H9 (cell line): Measurements from ENCODE around the gene LRRC8E. TPM values are rescaled to one million over a fixed set of nuclear protein-coding genes. Genes with fewer than 3 reads are reported as not detected.

Experiments used
- DNase-seq: peaks from one replicate; pipeline ENCODE4 v3.0.0-alpha.2; 2017
- H2AFZ ChIP-seq: one replicate; pipeline ENCODE4 v1.6.1; 2013; ENCODE audit warnings: mild to moderate bottlenecking, low read length, control low read depth, moderate library complexity
- H2AK5ac ChIP-seq: 2 replicates; pipeline ENCODE4 v1.6.1; 2013; ENCODE audit warnings: low read length, control low read depth, mixed read lengths; ENCODE audit not compliant: insufficient read length
- H2BK120ac ChIP-seq: one replicate; pipeline ENCODE4 v1.6.1; 2013; ENCODE audit warnings: low read depth, mild to moderate bottlenecking, low read length, control low read depth, inconsistent platforms; ENCODE audit not compliant: poor library complexity, severe bottlenecking
- H2BK12ac ChIP-seq: 2 replicates; pipeline ENCODE4 v1.6.1; 2013; ENCODE audit warnings: low read length, control low read depth, mixed read lengths, low read depth; ENCODE audit not compliant: insufficient read length
- H2BK15ac ChIP-seq: 2 replicates; pipeline ENCODE4 v1.6.1; 2013; ENCODE audit warnings: low read depth, low read length, control low read depth
- H2BK20ac ChIP-seq: one replicate; pipeline ENCODE4 v1.6.1; 2013; ENCODE audit warnings: low read depth, mild to moderate bottlenecking, low read length, control low read depth, inconsistent platforms; ENCODE audit not compliant: poor library complexity, severe bottlenecking
- H2BK5ac ChIP-seq: 2 replicates; pipeline ENCODE4 v1.6.1; 2013; ENCODE audit warnings: low read length, control low read depth, mixed read lengths; ENCODE audit not compliant: insufficient read length
- H3K14ac ChIP-seq: 2 replicates; pipeline ENCODE4 v1.6.1; 2013; ENCODE audit warnings: low read length, control low read depth; ENCODE audit not compliant: insufficient read depth
- H3K18ac ChIP-seq: 2 replicates; pipeline ENCODE4 v1.6.1; 2013; ENCODE audit warnings: low read depth, mild to moderate bottlenecking, mixed read lengths, low read length, control low read depth; ENCODE audit not compliant: insufficient read length
- H3K23ac ChIP-seq: 2 replicates; pipeline ENCODE4 v1.6.1; 2013; ENCODE audit warnings: low read length, control low read depth, mixed read lengths, low read depth; ENCODE audit not compliant: insufficient read length
- H3K23me2 ChIP-seq: 2 replicates; pipeline ENCODE4 v1.6.1; 2013; ENCODE audit warnings: low read depth, mild to moderate bottlenecking, mixed read lengths, low read length, control low read depth; ENCODE audit not compliant: insufficient read length, poor library complexity, severe bottlenecking
- H3K27ac ChIP-seq: 2 replicates; pipeline ENCODE4 v1.5.1; 2013; ENCODE audit warnings: low read length, control low read depth, mixed read lengths, low read depth; ENCODE audit not compliant: insufficient read length
- H3K27me3 ChIP-seq: 2 replicates; pipeline ENCODE4 v1.6.1; 2013; ENCODE audit warnings: low read length, control low read depth, inconsistent platforms; ENCODE audit not compliant: insufficient read depth
- H3K4ac ChIP-seq: 2 replicates; pipeline ENCODE4 v1.6.1; 2013; ENCODE audit warnings: low read depth, mild to moderate bottlenecking, control low read depth, inconsistent platforms, low read length, moderate library complexity
- H3K4me1 ChIP-seq: 2 replicates; pipeline ENCODE4 v1.6.1; 2013; ENCODE audit warnings: low read length, control low read depth, inconsistent platforms; ENCODE audit not compliant: insufficient read depth
- H3K4me2 ChIP-seq: 2 replicates; pipeline ENCODE4 v1.6.1; 2013; ENCODE audit warnings: low read length, control low read depth, mixed read lengths; ENCODE audit not compliant: insufficient read length, insufficient read depth
- H3K56ac ChIP-seq: 2 replicates; pipeline ENCODE4 v1.6.1; 2013; ENCODE audit warnings: low read depth, mild to moderate bottlenecking, mixed read lengths, low read length, control low read depth; ENCODE audit not compliant: insufficient read length
- H3K79me1 ChIP-seq: 2 replicates; pipeline ENCODE4 v1.6.1; 2013; ENCODE audit warnings: low read depth, mild to moderate bottlenecking, moderate library complexity, low read length, control low read depth, inconsistent platforms; ENCODE audit not compliant: insufficient read depth, poor library complexity, severe bottlenecking
- H3K79me2 ChIP-seq: 2 replicates; pipeline ENCODE4 v1.6.1; 2013; ENCODE audit warnings: low read length, control low read depth, inconsistent platforms; ENCODE audit not compliant: insufficient read depth
- H3K9ac ChIP-seq: 2 replicates; pipeline ENCODE4 v1.6.1; 2013; ENCODE audit warnings: low read length, control low read depth, mixed read lengths; ENCODE audit not compliant: insufficient read length; ENCODE audit errors: extremely low read depth
- H3K9me3 ChIP-seq: one replicate; pipeline ENCODE4 v1.6.1; 2013; ENCODE audit warnings: low read depth, low read length, inconsistent platforms; ENCODE audit not compliant: control insufficient read depth
- H3T11ph ChIP-seq: one replicate; pipeline ENCODE4 v1.6.1; 2013; ENCODE audit warnings: mild to moderate bottlenecking, low read length, control low read depth, inconsistent platforms
- H4K20me1 ChIP-seq: one replicate; pipeline ENCODE4 v1.6.1; 2013; ENCODE audit not compliant: control insufficient read depth, insufficient read length, insufficient read depth
- H4K5ac ChIP-seq: 2 replicates; pipeline ENCODE4 v1.6.1; 2013; ENCODE audit warnings: low read depth, mild to moderate bottlenecking, mixed read lengths, low read length, control low read depth; ENCODE audit not compliant: insufficient read length
- H4K8ac ChIP-seq: replicated peaks from 2 replicates; pipeline ENCODE4 v1.6.1; 2013; ENCODE audit warnings: low read length, control low read depth, mixed read lengths, low read depth; ENCODE audit not compliant: insufficient read length
- H4K91ac ChIP-seq: 2 replicates; pipeline ENCODE4 v1.6.1; 2013; ENCODE audit warnings: low read depth, mild to moderate bottlenecking, moderate library complexity, mixed read lengths, low read length, control low read depth; ENCODE audit not compliant: insufficient read length
- H3K27ac Mint-ChIP-seq, 3 experiments: 2 replicates in 2 of 3; 3 replicates in 1 of 3; pipeline ENCODE4 v1.8.0; 2020 to 2021; ENCODE audit warnings: mixed read lengths in 3 of 3, mild to moderate bottlenecking in 1 of 3, moderate library complexity in 1 of 3
- H3K27me3 Mint-ChIP-seq: 2 replicates; pipeline ENCODE4 v1.8.0; 2021; ENCODE audit warnings: low read depth, mild to moderate bottlenecking, moderate library complexity, mixed read lengths
- H3K36me3 Mint-ChIP-seq, 3 experiments: 2 replicates in 2 of 3; 3 replicates in 1 of 3; pipeline ENCODE4 v1.8.0; 2020 to 2021; ENCODE audit warnings: low read depth in 3 of 3, mixed read lengths in 3 of 3; ENCODE audit not compliant: insufficient read depth in 1 of 3
- H3K4me1 Mint-ChIP-seq, 2 experiments: 2 replicates each; pipeline ENCODE4 v1.8.0; 2020; ENCODE audit warnings: mixed read lengths in 2 of 2
- H3K4me3 Mint-ChIP-seq, 2 experiments: 2 replicates in 1 of 2; 3 replicates in 1 of 2; pipeline ENCODE4 v1.8.0; 2020 to 2021; ENCODE audit warnings: mild to moderate bottlenecking in 2 of 2, mixed read lengths in 2 of 2, moderate library complexity in 1 of 2
- H3K9me3 Mint-ChIP-seq, 2 experiments: 2 replicates in 1 of 2; 3 replicates in 1 of 2; pipeline ENCODE4 v1.8.0; 2020; ENCODE audit warnings: mild to moderate bottlenecking in 2 of 2, mixed read lengths in 2 of 2, moderate library complexity in 1 of 2
- WGBS: extraction: QIAGEN DNeasy Blood & Tissue Kit; methylation state at CpG from one replicate; pipeline ENCODE4 v1.1.7; 2013; ENCODE audit warnings: missing lambda C conversion rate, low lambda C conversion rate, mixed read lengths; ENCODE audit not compliant: insufficient read length; ENCODE audit errors: extremely low coverage; 5-methylcytosine and 5-hydroxymethylcytosine counted together
- total RNA-seq: library from RNA; stranded (reverse); gene quantifications from 2 replicates; pipeline ENCODE4 v1.2.1, GENCODE V29; 2021
- TF ChIP-seq, protein P1 (sequence below): fragments of 200-600 bp; sonication (generic); conservative IDR thresholded peaks from 3 replicates; pipeline ENCODE4 v1.8.0; 2021; ENCODE audit warnings: antibody characterized with exemption, mild to moderate bottlenecking

The LRRC8E gene
- total RNA-seq, 1 experiment from 2014 or later = 4.8 TPM

DNA sequence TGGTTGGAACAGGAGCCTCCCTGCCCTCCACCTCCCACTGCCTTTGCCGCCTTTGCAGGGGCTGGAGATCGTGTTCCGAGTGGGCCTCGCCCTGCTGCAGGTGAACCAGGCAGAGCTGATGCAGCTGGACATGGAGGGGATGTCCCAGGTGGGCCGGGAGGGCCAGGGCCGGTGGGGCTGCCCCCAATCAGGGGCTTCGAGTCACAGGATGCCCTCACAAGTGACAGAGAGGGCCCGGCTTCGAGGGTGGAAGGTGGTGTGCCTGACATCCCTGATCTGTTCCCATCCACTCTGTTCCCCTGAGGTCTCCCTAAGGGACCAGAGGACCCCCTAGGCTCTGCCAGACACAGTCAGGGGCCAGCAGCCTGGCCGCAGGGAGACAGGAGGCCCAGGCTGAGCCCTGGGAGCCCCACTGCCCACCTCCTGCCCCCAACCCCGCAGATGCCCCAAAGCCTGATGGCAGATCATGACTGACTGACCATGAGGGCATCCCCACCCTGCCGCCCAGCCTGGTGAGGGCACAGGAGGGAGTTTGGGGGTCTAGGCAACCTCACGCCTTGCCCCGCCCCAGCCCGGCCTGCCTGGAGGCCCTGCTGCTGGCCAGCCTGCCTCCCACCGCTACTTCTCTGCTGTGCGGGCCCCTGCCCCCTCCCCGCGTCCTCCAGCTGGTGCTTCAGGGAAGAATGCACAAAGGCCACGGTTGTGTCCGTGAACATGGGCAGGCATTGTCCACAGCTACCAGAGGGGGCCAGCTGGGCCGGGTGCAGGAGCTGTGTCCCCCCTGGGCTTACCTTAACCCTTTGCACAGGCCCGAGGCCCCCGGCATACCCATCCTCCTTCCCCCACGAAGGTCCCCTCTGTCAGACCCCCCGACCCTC lies 36.4 kb upstream of the LRRC8E start:
- peaks cover 6 to 22% of the 10 kb centered on the region in 2 experiments for H3K4me1 Mint-ChIP-seq
- H3K4ac ChIP-seq = no peak overlapping the region
- WGBS = no CpG with 5 or more reads among the region's 26 CpGs
- H2BK12ac ChIP-seq = no peak overlapping the region
- H2BK5ac ChIP-seq = no peak overlapping the region
- H2BK120ac ChIP-seq = no peak overlapping the region
- H3K27me3 ChIP-seq = no peaks in the 10 kb centered on the region
- H4K91ac ChIP-seq = no peak overlapping the region
- H3K23me2 ChIP-seq = no peaks in the 10 kb centered on the region
- H3K36me3 Mint-ChIP-seq = no peaks in the 10 kb centered on the region
- no peaks in the 10 kb centered on the region for H3K4me1 ChIP-seq
- no peak overlapping the region for H4K5ac ChIP-seq
- no peak overlapping the region for H3K14ac ChIP-seq
- no peak overlapping the region for H3K23ac ChIP-seq
- no peak overlapping the region for H3T11ph ChIP-seq
- peaks cover 34% of the 10 kb centered on the region for H3K27me3 Mint-ChIP-seq
- no peak overlapping the region for H2AK5ac ChIP-seq
- no peak overlapping the region for H4K8ac ChIP-seq
- H3K79me1 ChIP-seq = no peaks in the 10 kb centered on the region
- TF ChIP-seq, protein P1, sequence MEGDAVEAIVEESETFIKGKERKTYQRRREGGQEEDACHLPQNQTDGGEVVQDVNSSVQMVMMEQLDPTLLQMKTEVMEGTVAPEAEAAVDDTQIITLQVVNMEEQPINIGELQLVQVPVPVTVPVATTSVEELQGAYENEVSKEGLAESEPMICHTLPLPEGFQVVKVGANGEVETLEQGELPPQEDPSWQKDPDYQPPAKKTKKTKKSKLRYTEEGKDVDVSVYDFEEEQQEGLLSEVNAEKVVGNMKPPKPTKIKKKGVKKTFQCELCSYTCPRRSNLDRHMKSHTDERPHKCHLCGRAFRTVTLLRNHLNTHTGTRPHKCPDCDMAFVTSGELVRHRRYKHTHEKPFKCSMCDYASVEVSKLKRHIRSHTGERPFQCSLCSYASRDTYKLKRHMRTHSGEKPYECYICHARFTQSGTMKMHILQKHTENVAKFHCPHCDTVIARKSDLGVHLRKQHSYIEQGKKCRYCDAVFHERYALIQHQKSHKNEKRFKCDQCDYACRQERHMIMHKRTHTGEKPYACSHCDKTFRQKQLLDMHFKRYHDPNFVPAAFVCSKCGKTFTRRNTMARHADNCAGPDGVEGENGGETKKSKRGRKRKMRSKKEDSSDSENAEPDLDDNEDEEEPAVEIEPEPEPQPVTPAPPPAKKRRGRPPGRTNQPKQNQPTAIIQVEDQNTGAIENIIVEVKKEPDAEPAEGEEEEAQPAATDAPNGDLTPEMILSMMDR = no peak
- no peak overlapping the region for H2BK20ac ChIP-seq
- H3K4me3 Mint-ChIP-seq = no peak overlapping the region
- no peak overlapping the region for H2AFZ ChIP-seq
- no peaks in the 10 kb centered on the region for H3K79me2 ChIP-seq
- H3K9ac ChIP-seq = no peak overlapping the region
- no peak overlapping the region for H3K56ac ChIP-seq
- no peak for DNase-seq
- H4K20me1 ChIP-seq = no peaks in the 10 kb centered on the region
- H3K27ac Mint-ChIP-seq = no peak overlapping the region
- H3K27ac ChIP-seq = no peak overlapping the region
- no peaks in the 10 kb centered on the region for H3K9me3 ChIP-seq
- H3K18ac ChIP-seq = no peak overlapping the region
- no peak overlapping the region for H2BK15ac ChIP-seq
- H3K9me3 Mint-ChIP-seq = no peaks in the 10 kb centered on the region
- H3K4me2 ChIP-seq = no peak overlapping the region
